HG02943 (cell line): ENCODE results near the gene RPS8.
A peak's percentile ranks its signal among the peaks of the same experiment; 100 is the strongest.
"Not testable (repeated sequence)": the region's sequence is repeated elsewhere in the genome, so short reads cannot be mapped to it uniquely, and the experiment has no call there.

Experiments used
- ATAC-seq: cut with Tn5 transposase; IDR thresholded peaks from one replicate; pipeline ENCODE4 v1.9.1; 2021; ENCODE audit warnings: mild to moderate bottlenecking, low read depth, moderate library complexity; ENCODE audit not compliant: unreplicated experiment

Gene RPS8

GRCh38 chr1:44801491-44802305 is 26.4 kb downstream of the RPS8 start:
- no peak for ATAC-seq

- ATAC-seq, result no peak
Observed at GRCh38 chr1:44802306-44803061, 27.1 kb downstream of the RPS8 start.

GRCh38 chr1:44803062-44803311 is 27.6 kb downstream of the RPS8 start:
- ATAC-seq, result no peak

GRCh38 chr1:44803312-44804095 is 28.2 kb downstream of the RPS8 start:
- ATAC-seq, result no peak

- no peak for ATAC-seq
Observed at GRCh38 chr1:44805311-44806024, 30.1 kb downstream of the RPS8 start.

GRCh38 chr1:44806025-44806703 is 30.8 kb downstream of the RPS8 start:
- ATAC-seq, result no peak

GRCh38 chr1:44806704-44807363 is 31.5 kb downstream of the RPS8 start, which contains the start of gene DYNLT4:
TSS of gene DYNLT4 (minus strand) at chr1:44807351. CDS start at chr1:44806668, 683 bp downstream.
- no peak for ATAC-seq

- ATAC-seq, result peak; percentile 36
Observed at GRCh38 chr1:44807364-44808062, 32.2 kb downstream of the RPS8 start.

- peak; percentile 14 for ATAC-seq
Observed at GRCh38 chr1:44808063-44808937, 33.0 kb downstream of the RPS8 start, which contains the start of gene BTBD19. TSS of gene BTBD19 (plus strand) at chr1:44808523. CDS start at chr1:44808821, 298 bp downstream.

GRCh38 chr1:44808938-44809917 is 33.9 kb downstream of the RPS8 start:
- ATAC-seq, result peak; percentile 46

- no peak for ATAC-seq
Observed at GRCh38 chr1:44810101-44810761, 34.9 kb downstream of the RPS8 start.

GRCh38 chr1:44810762-44811105 is 35.4 kb downstream of the RPS8 start:
- not testable (repeated sequence) for ATAC-seq

GRCh38 chr1:44811234-44811633 is 35.9 kb downstream of the RPS8 start:
- no peak for ATAC-seq

- ATAC-seq, result no peak
Observed at GRCh38 chr1:44812822-44813543, 37.6 kb downstream of the RPS8 start.

- not testable (repeated sequence) for ATAC-seq
Observed at GRCh38 chr1:44815926-44816325, 40.6 kb downstream of the RPS8 start.

GRCh38 chr1:44817307-44817706 is 42.0 kb downstream of the RPS8 start:
- no peak for ATAC-seq
